ENCODE results near the gene TXNRD3.

The TXNRD3 gene

DNA sequence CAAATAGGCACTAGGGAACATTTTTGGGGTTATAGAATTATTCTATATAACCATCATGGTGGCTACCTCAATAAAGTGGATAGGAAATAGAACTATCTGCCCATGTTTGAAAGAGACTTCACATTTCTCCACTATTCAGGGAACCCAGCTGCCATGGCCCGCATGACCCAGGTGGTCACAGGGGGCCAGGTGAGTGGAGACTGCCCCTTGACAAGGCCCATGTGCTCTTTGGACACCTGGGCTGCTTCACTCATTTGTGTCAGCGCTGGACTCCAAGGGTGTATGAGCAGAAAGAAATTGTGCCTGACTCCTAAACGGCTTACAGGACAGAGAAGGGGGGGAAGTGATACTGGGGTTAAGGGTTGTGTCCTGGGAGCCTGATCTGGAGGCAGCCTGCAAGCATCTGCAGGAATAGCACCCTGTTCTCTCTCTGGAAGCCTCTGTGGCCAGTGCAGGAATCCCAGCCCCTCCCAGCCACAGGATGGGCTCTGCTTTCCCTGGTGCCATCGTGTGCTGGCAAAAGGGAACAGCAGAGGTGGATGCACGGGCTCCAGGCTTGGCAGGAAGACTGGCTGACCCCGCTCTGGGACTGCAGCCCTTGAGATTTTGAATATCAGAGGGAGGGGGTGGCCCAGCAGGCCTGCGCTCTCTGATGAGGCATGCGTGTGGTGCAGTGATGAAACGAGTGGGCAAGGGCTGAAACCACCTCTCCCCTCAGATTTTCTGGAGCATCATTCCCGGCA lies 87.1 kb downstream of the TXNRD3 start:
- H3K4me3 Mint-ChIP-seq = no peak overlapping the region
- peaks cover under 1% of the 10 kb centered on the region for H3K9me3 Mint-ChIP-seq
- peaks cover 11% of the 10 kb centered on the region for H3K27me3 Mint-ChIP-seq
- H3K27ac Mint-ChIP-seq = no peak overlapping the region
- H3K36me3 Mint-ChIP-seq (ENCODE audit: low read depth) = no peaks in the 10 kb centered on the region
- H3K4me1 Mint-ChIP-seq (ENCODE audit: low read depth) = no peaks in the 10 kb centered on the region

DNA sequence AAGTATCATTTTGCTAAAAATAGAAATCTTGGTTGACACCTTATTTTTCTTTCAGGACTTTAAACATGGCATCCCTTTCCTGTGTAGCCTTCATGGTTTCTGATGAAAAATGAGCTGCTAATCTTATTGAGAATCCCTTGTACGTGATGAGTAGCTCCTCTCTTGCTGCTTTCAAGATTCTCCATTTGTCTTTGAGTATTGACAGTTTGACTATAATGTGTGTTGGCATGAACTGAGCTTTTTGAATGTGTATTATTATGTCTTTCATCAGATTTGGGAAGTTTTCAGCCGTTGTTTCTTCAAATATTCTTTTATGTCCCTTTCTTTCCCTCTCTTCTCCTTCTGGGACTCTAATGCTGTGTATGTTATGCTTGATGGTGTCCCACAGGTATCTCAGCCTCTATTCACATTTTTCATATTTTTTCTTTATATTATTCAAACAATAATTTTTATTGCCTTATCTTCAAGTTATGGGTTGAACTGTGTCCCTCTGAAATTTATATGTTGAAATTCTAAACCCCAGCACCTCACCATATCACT lies 92.1 kb downstream of the TXNRD3 start:
- H3K4me1 Mint-ChIP-seq (ENCODE audit: low read depth) = no peaks in the 10 kb centered on the region
- no peak overlapping the region for H3K27ac Mint-ChIP-seq
- H3K27me3 Mint-ChIP-seq = peaks cover 11% of the 10 kb centered on the region
- peaks cover 4% of the 10 kb centered on the region for H3K9me3 Mint-ChIP-seq
- H3K4me3 Mint-ChIP-seq = no peak overlapping the region
- H3K36me3 Mint-ChIP-seq (ENCODE audit: low read depth) = no peaks in the 10 kb centered on the region

DNA sequence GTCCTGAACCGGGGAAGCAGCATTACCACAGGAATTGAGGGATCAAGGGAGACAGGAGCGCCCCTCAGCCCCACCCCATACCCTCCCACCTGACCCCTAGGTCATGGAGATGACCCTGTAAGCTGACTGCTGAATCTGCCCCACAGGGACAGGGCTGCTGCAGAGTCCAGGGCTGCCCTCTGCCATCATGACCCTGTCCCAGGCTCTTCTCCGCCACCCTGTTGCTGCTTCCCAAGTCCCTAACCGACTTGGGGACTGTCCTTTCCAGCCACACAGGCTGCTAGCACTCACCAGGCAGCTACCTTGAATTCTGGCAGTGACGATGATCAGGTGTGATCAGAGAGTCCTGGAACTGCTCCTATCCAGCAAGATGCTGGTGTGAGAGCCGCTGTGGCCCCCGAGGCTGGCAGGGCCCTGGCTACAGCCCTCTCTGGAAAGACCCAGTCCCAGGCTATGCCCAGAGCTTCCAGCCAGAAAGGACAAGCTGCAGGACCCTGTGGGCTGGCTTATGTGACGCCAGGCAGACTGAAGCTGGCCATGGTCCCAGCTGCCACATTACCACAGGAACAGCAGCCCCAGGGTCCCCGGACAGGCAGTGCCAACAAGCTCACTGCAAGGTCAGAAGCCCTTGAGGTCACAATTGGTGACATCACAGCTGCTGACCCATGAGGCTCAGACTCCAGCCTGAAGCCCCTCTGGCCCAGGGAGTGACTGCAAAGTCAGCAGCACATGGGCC lies 96.4 kb downstream of the TXNRD3 start, which contains the start of gene C3orf22:
C3orf22 (minus strand) TSS at position 597 of the 736 bp plus-strand sequence. CDS start 5,542 bp downstream, outside the sequence.
- Mint-ChIP-seq H3K27ac (no peak within 1 kb of the TSS), H3K27me3 (no peaks in the 10 kb centered on the region), H3K36me3 (ENCODE audit: low read depth) (no peaks in the 10 kb centered on the region), H3K9me3 (peaks cover 4% of the 10 kb centered on the region), H3K4me1 (ENCODE audit: low read depth) (no peaks in the 10 kb centered on the region), H3K4me3 (no peak within 1 kb of the TSS)

DNA sequence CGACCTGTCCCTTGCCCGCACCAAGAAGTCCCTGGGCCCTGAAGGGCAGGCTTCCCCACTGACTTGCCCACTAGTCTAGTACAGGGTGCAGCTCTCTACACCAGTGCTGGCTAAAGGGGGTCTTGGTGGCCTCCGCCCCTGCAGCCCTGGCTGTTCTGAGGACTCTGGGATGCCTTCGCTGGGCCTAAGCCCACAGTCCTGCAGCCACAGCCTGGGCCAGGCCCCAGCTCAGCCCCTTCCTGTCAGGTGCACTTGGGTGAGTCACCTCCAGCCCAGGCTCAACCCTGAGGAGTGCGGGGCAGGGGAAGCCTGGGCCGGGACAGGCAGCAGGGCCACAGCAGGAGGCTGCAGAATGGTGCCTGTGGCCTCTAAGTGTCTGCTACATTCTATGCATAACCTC lies 97.2 kb downstream of the TXNRD3 start:
- H3K27ac Mint-ChIP-seq = no peak overlapping the region
- H3K27me3 Mint-ChIP-seq = no peaks in the 10 kb centered on the region
- H3K4me1 Mint-ChIP-seq (ENCODE audit: low read depth) = no peaks in the 10 kb centered on the region
- H3K4me3 Mint-ChIP-seq = no peak overlapping the region
- H3K36me3 Mint-ChIP-seq (ENCODE audit: low read depth) = no peaks in the 10 kb centered on the region
- peaks cover 2% of the 10 kb centered on the region for H3K9me3 Mint-ChIP-seq

DNA sequence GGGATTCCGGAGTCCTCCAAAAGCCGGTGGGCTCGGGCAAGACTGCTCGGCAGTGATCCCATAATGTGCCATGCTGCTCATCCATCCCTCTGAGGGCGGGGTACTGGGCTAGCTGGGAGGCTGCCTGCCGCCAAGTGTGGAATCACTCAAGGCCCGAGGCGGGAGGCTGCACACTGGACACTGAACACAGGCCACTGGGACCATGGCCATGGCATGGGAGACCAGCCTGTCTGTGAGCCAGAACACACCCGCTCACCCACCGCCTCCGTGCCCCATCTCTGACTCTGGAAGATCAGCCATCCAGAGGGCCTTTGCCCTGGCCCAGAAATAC lies 97.5 kb downstream of the TXNRD3 start:
- Mint-ChIP-seq H3K9me3 (no peaks in the 10 kb centered on the region), H3K4me3 (no peak overlapping the region), H3K4me1 (ENCODE audit: low read depth) (no peaks in the 10 kb centered on the region), H3K36me3 (ENCODE audit: low read depth) (no peaks in the 10 kb centered on the region), H3K27me3 (no peaks in the 10 kb centered on the region), H3K27ac (no peak overlapping the region)
